ENCODE measurements around the gene SLC25A20.
"Not testable (repeated sequence)": the region's sequence is repeated elsewhere in the genome, so short reads cannot be mapped to it uniquely, and the experiment has no call there.

SLC25A20 gene

GRCh38 chr3:48832684-48833083, 66.0 kb downstream of the SLC25A20 start:
- no peak overlapping the region for H3K4me2 ChIP-seq (ENCODE audit: low read depth, low read length, poor library complexity, severe bottlenecking)
- H3K9me3 ChIP-seq (ENCODE audit: insufficient read depth, low read depth, low read length): no peaks in the 10 kb centered on the region
- no peaks in the 10 kb centered on the region for H3F3A ChIP-seq (ENCODE audit: low read depth)
- H4K20me1 ChIP-seq (ENCODE audit: insufficient read depth, low read length, poor library complexity, severe bottlenecking): no peaks in the 10 kb centered on the region
- no peaks in the 10 kb centered on the region for H3K9me2 ChIP-seq (replicated peaks; ENCODE audit: low read depth, low read length)
- TF ChIP-seq CTCF (conservative IDR thresholded peaks at IDR 0.05; ENCODE audit: low read length): no peak
- TF ChIP-seq EZH2phosphoT487 (IDR thresholded peaks at IDR 0.05; ENCODE audit: borderline replicate concordance): no peak
- no peaks in the 10 kb centered on the region for H3K36me3 ChIP-seq (ENCODE audit: insufficient read depth, low read length)
- no peak overlapping the region for H3K9ac ChIP-seq (ENCODE audit: low read depth, low read length, poor library complexity, severe bottlenecking)
- no peaks in the 10 kb centered on the region for H3K4me1 ChIP-seq (ENCODE audit: insufficient read depth, low read length, poor library complexity, severe bottlenecking)
- no peak overlapping the region for H3K4me3 ChIP-seq (ENCODE audit: low read length, poor library complexity, severe bottlenecking)
- no peaks in the 10 kb centered on the region for H3K27me3 ChIP-seq (ENCODE audit: insufficient read depth, low read length, poor library complexity, severe bottlenecking)
- H3K79me2 ChIP-seq (ENCODE audit: insufficient read depth, low read length): peaks cover 6% of the 10 kb centered on the region; the same call in 1 of the 2 replicates
- H2AFZ ChIP-seq (ENCODE audit: low read length): no peak overlapping the region

DNA sequence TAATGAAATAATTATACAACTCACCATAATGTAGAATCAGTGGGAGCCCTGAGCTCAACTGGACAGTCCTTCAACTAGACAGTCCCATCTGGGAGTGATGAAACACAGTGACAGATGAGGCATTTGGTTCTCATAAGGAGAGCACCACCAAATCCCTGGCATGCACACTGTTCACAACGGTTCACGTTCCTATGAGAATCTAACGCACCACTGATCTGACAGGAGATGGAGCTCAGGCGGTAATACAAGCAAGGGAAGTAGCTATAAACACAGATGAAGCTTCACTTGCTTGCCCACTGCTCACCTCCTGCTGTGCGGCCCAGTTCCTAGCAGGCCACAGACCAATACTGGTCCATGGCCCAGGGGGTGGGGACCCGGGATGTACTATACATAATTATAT, 68.0 kb downstream of the SLC25A20 start:
- H3K4me1 ChIP-seq (ENCODE audit: insufficient read depth, low read length, poor library complexity, severe bottlenecking): peaks cover 9% of the 10 kb centered on the region
- no peaks in the 10 kb centered on the region for H3F3A ChIP-seq (ENCODE audit: low read depth)
- H3K79me2 ChIP-seq (ENCODE audit: insufficient read depth, low read length): peaks cover 6% of the 10 kb centered on the region; the same call in 1 of the 2 replicates

GRCh38 chr3:48829525-48829924, 69.2 kb downstream of the SLC25A20 start:
- not testable (repeated sequence) for H4K20me1 ChIP-seq (ENCODE audit: insufficient read depth, low read length, poor library complexity, severe bottlenecking); H3K27me3 ChIP-seq (ENCODE audit: insufficient read depth, low read length, poor library complexity, severe bottlenecking); H3K4me3 ChIP-seq (ENCODE audit: low read length, poor library complexity, severe bottlenecking)

More for the DNA sequence above, 68.0 kb downstream of the SLC25A20 start:
- Histone ChIP-seq H4K20me1 (ENCODE audit: insufficient read depth, low read length, poor library complexity, severe bottlenecking) (no peaks in the 10 kb centered on the region), H2AFZ (ENCODE audit: low read length) (no peak overlapping the region), H3K36me3 (ENCODE audit: insufficient read depth, low read length) (no peaks in the 10 kb centered on the region), H3K9me2 (replicated peaks; ENCODE audit: low read depth, low read length) (no peaks in the 10 kb centered on the region), H3K9me3 (ENCODE audit: insufficient read depth, low read depth, low read length) (no peaks in the 10 kb centered on the region), H3K4me2 (ENCODE audit: low read depth, low read length, poor library complexity, severe bottlenecking) (no peak overlapping the region), H3K4me3 (ENCODE audit: low read length, poor library complexity, severe bottlenecking) (no peak overlapping the region), H3K9ac (ENCODE audit: low read depth, low read length, poor library complexity, severe bottlenecking) (no peak overlapping the region), H3K27me3 (ENCODE audit: insufficient read depth, low read length, poor library complexity, severe bottlenecking) (no peaks in the 10 kb centered on the region)
- TF ChIP-seq CTCF (conservative IDR thresholded peaks at IDR 0.05; ENCODE audit: low read length): no peak
- no peak for TF ChIP-seq EZH2phosphoT487 (IDR thresholded peaks at IDR 0.05; ENCODE audit: borderline replicate concordance)

GRCh38 chr3:48827874-48828273, 70.8 kb downstream of the SLC25A20 start:
- H3K4me1 ChIP-seq (ENCODE audit: insufficient read depth, low read length, poor library complexity, severe bottlenecking); H3K4me3 ChIP-seq (ENCODE audit: low read length, poor library complexity, severe bottlenecking); H3K9me2 ChIP-seq (replicated peaks; ENCODE audit: low read depth, low read length); H3K79me2 ChIP-seq (ENCODE audit: insufficient read depth, low read length); H3K9ac ChIP-seq (ENCODE audit: low read depth, low read length, poor library complexity, severe bottlenecking); H3K27me3 ChIP-seq (ENCODE audit: insufficient read depth, low read length, poor library complexity, severe bottlenecking); H2AFZ ChIP-seq (ENCODE audit: low read length); H3F3A ChIP-seq (ENCODE audit: low read depth); H3K4me2 ChIP-seq (ENCODE audit: low read depth, low read length, poor library complexity, severe bottlenecking); H4K20me1 ChIP-seq (ENCODE audit: insufficient read depth, low read length, poor library complexity, severe bottlenecking); H3K36me3 ChIP-seq (ENCODE audit: insufficient read depth, low read length); H3K9me3 ChIP-seq (ENCODE audit: insufficient read depth, low read depth, low read length): not testable (repeated sequence)

More at GRCh38 chr3:48829525-48829924, 69.2 kb downstream of the SLC25A20 start:
- H3K79me2 ChIP-seq (ENCODE audit: insufficient read depth, low read length); H3F3A ChIP-seq (ENCODE audit: low read depth); H3K9me2 ChIP-seq (replicated peaks; ENCODE audit: low read depth, low read length); H3K9ac ChIP-seq (ENCODE audit: low read depth, low read length, poor library complexity, severe bottlenecking); H3K36me3 ChIP-seq (ENCODE audit: insufficient read depth, low read length); H3K4me2 ChIP-seq (ENCODE audit: low read depth, low read length, poor library complexity, severe bottlenecking); H3K4me1 ChIP-seq (ENCODE audit: insufficient read depth, low read length, poor library complexity, severe bottlenecking); H2AFZ ChIP-seq (ENCODE audit: low read length); H3K9me3 ChIP-seq (ENCODE audit: insufficient read depth, low read depth, low read length): not testable (repeated sequence)
